Stimulated activated naive CD4-positive, alpha-beta T cell treated with Interleukin-2 at 50 U/mL for 16 hours (primary cell): ENCODE measurements around the gene CBX1.
"Not testable (repeated sequence)": the region's sequence is repeated elsewhere in the genome, so short reads cannot be mapped to it uniquely, and the experiment has no call there.

Experiments used
- DNase-seq: peaks from one replicate; lab custom pipeline; 2025; lab: John Stamatoyannopoulos, UW

The CBX1 gene

GRCh38 chr17:48123111-48123510, 21.8 kb upstream of the CBX1 start:
- DNase-seq, result no peak

GRCh38 chr17:48122665-48123045, 21.4 kb upstream of the CBX1 start:
- no peak for DNase-seq

GRCh38 chr17:48121923-48122664, 20.8 kb upstream of the CBX1 start:
- no peak for DNase-seq

DNA sequence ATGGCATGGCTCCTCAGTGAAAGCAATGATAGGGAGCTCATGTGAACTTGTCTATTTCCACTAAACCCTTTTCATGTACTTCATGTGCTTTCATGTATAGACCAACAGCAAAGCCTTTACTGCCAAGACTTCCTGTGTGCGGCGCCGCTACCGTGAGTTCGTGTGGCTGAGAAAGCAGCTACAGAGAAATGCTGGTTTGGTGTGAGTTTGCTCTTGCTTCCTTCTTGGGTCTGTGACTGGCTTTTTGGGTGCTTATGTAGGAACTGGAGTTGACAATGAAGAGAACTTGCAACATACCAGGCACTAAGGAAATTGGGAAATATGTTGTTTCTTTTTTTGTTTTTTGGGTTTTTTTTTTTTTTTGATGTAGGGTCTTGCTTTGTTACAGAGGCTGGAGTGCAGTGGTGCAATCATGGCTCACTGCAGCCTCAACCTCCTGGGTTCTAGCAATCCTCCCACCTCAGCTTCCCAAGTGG, 12.0 kb upstream of the CBX1 start:
- peak; percentile 10 for DNase-seq

GRCh38 chr17:48111937-48112241, 10.6 kb upstream of the CBX1 start:
- DNase-seq, result no peak

DNA sequence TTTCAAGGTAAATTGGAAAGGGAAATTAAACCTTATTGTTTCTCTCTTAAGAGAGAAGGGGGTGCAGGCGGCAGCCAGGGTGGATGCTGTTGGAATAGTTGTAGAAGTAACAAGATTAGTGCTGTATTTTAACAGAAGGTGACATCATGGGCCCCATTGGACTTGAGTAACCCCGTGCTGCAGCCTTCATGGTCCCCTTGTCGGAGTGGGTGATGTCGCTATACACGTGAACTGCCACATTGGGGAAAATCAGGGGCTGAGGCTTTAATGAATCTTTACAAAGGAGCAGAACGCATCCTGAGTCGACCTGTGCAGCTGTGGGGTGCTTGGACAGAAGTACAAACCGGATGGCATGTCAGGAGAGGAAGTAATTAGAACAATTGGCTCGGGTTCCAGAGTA, 9.5 kb upstream of the CBX1 start:
- DNase-seq, result no peak

DNA sequence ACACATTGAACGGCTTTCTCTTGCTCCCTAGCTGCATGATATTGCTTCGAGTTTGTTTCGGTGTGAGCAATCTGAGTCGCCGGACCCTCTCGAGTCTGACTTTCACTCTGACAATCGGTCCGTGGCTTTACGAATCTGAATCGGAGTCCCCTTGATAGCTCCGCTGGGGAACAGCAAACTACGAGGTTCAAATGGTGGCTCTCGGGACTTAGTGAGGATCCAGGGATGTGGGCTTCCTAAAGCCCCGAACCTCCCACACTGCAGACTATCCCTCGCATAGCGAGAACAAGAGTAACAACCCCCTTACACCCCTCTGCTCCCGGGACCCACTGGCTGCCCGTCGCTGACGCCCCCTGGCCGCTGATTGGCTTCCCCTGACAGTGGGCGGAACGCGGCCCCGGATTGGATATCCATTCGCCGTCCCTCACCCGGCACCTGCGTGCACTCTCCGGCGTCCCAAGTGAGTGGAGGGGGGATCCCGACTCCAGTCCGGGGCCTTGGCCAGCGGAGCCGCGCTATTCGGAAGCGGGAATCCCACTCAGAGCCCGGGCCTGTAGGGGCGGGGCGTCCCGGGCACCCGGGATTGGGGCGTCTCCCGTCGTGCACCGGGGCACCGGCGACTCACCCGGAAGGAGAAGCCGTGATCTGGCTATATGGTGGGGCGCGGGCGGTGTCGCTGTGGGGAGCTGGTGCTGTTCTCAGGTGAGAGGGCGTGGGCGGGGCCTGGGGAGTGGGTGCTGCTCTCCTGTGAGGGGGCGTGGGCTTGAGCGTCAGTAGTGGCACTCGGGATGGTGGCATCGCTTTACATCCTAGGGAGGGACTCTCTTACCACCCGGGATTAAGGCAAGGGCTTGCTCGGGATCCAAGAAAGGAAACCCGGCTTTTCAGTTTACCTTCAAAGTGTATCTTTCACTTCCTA, 6.1 kb upstream of the CBX1 start, which contains the start of gene SNX11:
TSS of gene SNX11 (plus strand) at position 630 of the 919 bp plus-strand sequence. CDS start 4,278 bp downstream, outside the sequence.
- DNase-seq, result peak; percentile 94

DNA sequence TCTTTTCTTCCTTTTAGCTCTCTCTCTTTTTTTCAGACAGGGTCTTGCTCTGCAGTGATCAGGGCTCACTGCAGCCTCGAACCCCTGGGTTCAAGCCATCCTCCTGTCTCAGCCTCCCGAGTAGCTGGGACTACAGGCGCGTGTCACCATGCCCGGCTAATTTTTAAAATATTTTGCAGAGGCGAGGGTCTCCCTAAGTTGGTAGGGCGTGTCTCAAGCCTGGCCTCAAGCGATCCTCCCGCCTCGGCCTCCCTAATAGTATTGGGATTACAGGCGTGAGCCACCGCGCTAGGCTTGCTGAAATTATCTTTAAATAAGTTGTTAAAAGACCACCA, 5.5 kb upstream of the CBX1 start:
- DNase-seq, result no peak

- no peak for DNase-seq
Observed at GRCh38 chr17:48104440-48104839, 3.2 kb upstream of the CBX1 start.

GRCh38 chr17:48102798-48103715, 1.8 kb upstream of the CBX1 start:
- no peak for DNase-seq

DNA sequence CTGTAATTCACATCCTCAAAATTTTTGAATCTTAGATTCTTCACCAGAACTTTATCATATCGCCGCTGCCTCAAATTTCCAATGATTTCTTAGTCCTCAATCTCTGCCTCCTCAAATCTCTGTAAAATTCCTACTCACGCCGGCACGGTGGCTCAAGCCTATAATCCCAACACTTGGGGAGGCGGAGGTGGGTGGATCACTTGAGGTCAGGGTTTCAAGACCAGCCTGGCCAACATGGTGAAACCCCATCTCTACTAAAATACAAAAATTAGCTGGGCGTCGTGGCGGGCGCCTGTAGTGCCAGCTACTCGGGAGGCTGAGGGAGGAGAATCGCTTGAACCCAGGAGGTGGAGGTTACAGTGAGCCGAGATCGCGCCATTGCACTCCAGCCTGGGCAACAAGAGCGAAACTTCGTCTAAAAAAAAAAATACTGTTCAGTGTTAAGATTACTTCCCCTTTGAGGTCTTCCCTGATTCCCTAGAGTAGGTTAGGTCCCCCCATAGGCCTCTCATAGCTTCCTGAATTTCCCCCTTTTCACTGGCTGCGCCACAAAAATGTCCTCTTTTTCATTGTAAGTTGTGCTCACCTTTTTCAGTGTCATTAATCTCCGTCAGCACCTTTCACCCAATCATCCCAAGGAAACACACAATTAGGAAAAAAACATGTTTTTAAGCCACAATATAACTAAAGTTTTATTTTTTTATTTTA, 919 bp upstream of the CBX1 start:
- DNase-seq, result no peak

- no peak for DNase-seq
Observed at GRCh38 chr17:48100591-48101011, 677 bp downstream of the CBX1 start.

DNA sequence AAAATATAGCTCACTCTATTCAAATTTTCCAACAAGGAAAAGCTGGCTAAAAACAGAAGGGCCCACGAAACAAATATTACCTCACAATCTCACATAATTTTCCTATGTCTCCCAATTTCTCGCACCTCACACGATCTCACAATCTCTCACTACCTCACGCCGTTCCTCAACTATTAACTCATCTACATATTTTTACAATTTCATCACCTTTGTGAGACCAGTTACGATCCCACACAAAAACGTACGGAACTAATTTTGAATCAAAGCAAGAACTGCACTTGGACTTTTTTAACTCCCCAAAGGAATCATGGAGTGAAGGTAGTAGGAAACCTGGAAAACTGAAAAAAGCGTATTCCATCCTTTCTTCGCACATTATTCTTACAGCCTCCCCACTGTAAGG, 1.1 kb downstream of the CBX1 start:
- no peak for DNase-seq

GRCh38 chr17:48095611-48096010, 5.7 kb downstream of the CBX1 start:
- no peak for DNase-seq

- no peak for DNase-seq
Observed at GRCh38 chr17:48093341-48094045, 7.8 kb downstream of the CBX1 start.

GRCh38 chr17:48084932-48085331, 16.3 kb downstream of the CBX1 start:
- DNase-seq, result no peak

DNA sequence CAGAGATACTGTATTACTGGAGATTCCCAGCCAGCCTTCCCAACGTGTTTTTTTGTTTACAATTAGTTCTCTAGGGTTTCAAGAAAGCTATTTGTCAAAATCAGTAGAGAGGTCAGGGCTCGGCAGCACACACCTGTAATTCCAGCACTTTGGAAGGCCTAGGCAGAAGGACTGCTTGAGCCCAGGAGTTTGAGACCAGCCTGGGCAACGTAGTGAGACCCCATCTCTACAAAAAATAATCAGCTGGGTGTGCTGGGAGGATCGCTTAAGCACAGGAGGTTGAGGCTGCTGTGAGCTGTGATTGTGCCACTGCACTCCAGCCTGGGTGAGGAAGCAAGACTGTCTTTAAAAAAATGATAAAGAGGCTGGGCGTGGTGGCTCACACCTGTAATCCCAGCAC, 19.4 kb downstream of the CBX1 start:
- DNase-seq, result no peak

- DNase-seq, result not testable (repeated sequence)
Observed at GRCh38 chr17:48077152-48077551, 24.1 kb downstream of the CBX1 start.

GRCh38 chr17:48074322-48075081, 26.8 kb downstream of the CBX1 start:
- peak; percentile 67 for DNase-seq

DNA sequence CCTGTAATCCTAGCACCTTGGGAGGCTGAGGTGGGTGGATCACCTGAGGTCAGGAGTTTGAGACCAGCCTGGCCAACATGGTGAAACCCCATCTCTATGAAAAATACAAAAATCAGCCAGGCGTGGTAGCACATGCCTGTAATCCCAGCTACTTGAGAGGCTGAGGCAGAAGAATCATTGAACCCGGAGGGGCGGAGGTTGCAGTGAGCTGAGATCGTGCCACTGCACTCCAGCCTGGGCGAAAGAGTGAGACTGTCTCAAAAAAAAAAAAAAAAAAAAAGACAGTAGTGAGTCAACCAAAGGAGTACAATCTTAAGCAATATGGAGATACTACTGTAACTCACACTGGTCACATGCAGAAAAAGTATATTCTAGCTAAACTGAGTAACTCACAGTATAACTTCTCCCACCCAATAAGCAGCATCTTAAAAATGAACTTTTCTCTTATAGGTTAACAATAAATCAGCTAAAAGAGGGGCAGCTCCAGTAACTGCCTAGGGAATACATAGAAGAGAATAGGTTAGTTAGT, 27.6 kb downstream of the CBX1 start:
- DNase-seq, result not testable (repeated sequence)
